ENCODE data around the gene ARL15.

- TF ChIP-seq, protein P1, sequence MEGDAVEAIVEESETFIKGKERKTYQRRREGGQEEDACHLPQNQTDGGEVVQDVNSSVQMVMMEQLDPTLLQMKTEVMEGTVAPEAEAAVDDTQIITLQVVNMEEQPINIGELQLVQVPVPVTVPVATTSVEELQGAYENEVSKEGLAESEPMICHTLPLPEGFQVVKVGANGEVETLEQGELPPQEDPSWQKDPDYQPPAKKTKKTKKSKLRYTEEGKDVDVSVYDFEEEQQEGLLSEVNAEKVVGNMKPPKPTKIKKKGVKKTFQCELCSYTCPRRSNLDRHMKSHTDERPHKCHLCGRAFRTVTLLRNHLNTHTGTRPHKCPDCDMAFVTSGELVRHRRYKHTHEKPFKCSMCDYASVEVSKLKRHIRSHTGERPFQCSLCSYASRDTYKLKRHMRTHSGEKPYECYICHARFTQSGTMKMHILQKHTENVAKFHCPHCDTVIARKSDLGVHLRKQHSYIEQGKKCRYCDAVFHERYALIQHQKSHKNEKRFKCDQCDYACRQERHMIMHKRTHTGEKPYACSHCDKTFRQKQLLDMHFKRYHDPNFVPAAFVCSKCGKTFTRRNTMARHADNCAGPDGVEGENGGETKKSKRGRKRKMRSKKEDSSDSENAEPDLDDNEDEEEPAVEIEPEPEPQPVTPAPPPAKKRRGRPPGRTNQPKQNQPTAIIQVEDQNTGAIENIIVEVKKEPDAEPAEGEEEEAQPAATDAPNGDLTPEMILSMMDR (IDR thresholded peaks at IDR 0.05) = no peak
- TF ChIP-seq EP300 (IDR thresholded peaks at IDR 0.05) (no peak), POLR2A (IDR thresholded peaks at IDR 0.05) (no peak)
Observed at GRCh38 chr5:54222336-54222735, 88.0 kb downstream of the ARL15 start.
